ENCODE results near the gene EHD1.

Gene EHD1

DNA sequence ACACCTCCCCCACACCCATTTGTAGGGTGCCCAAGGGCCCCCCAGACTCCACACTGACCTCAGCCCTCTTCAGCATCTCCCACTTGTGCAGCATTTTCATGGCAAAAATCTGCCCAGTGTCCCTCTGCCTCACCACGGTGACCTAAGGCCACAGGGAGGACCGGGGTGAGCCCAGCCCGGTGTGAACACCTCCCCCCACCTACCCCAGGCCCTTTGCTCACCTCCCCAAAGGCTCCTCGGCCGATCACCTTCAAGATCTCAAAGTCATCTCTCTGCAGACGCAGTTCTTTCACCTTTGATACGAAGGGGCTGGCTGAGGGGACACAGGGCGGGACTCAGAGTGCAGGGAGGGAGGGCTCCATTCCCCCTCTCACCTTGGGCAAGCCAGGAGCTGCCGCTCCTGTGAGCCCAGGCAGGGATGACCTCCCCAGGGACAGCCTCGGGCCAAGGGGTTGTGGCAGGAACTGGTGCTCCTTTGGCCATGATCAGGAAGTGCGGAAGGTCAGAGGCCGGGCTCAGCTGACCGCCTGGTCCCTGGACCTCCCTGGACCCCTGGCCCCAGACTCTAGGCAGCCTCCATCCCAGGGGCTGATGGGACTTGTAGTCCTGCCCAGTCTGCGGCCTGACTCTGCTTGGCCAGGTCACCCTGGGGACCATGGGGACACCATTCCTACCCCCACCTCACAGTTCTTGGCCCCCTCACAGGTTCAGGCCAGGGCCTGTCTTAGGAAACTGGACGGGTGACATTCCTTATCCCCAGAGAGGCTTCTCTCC is 36.6 kb downstream of the EHD1 start:
- no peak for DNase-seq

DNA sequence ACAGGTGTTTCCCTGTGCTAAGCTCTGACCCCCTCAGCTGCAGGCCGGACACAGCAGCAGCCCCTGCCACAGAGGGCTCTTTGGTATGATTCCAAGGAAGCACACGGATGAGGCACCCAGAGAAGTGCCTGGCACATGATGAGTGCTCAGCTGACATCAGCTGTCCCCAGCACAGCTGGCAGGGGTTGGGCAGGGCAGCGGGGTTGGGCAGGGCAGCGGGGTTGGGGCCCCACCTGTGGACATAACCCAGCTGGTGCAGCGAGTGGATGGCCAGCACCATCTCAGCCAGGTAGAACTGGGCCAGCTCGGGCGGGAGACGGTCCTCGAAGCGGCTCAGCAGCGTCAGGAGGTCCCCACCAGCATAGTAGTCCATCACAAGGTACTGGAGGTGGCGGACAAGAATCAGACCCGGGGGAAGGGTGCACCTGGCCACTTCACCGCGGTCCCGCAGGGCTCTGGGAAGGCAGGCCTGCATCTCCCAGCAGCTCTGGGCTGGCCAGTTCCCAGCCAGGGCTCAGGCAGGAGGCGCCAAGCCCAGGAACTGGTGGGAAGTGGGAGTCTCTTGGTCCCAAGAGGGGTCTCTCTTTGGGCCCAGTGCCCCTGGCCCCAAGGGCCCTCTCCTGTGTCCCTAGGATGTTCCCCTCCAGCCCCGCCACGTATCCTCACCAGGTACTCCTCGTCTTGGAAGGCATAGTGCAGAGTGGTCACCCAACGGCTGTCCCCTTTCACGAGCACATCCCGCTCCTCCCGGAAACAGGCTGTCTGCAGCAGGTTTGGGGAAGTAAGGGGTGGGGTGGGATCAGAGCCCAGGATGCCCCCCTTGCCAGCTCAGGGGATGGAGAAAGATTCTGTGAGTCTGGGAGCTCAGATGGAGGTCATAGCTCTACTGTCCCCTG is 38.3 kb downstream of the EHD1 start:
- DNase-seq, result no peak

DNA sequence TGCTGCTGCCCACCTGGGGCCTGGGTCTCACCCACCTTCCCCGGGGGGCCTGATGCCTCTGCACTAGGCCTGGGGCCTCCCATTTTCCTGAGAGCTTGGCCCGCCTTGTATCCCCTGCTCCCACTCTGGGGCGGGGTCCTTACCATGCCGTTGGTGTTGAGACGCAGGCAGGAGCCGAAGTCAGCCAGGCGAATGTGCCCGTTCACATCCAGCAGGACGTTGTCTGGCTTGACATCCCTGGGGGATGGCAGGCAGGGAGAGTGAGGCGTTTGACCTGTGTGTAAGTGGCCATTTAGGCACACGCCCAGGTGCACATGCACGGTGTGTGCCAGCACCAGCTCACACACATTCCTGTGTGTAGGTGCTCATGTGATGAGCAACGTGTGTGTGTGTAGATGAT is 39.1 kb downstream of the EHD1 start:
- no peak for DNase-seq

DNA sequence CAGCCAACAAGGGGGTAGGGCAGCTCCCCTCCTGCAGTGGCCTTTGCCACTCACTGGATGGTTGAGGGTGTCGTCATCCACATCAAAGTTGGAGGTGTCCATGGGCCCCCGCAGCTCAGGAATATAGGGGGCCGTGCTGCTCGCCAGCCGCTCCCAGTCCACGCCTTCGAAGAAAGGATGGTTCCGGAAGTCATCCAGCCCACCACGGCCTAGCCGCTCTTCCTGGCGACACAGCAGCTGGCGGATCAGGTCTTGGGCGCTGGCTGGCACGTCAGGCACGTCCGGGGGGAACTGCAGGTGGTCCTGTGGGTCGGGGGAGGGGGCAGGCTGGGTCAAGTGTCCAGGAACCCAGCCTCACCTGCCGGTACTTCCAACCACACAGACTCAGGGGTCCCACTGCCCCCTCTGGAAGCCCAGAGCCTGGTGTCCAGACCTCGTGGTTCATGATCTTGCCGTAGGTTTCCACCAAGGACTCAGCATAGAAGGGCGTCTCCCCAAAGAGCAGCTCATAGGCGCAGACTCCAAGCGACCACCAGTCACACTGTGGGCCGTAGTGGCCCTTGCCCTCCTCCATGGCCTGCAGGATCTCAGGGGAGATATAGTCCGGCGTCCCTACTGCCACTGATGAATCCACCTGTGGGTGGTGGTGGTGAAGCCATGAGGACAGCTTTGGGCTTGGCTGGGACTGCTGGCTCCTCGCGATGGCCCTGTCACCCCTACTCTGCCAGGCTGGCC is 39.7 kb downstream of the EHD1 start:
- DNase-seq, result no peak

DNA sequence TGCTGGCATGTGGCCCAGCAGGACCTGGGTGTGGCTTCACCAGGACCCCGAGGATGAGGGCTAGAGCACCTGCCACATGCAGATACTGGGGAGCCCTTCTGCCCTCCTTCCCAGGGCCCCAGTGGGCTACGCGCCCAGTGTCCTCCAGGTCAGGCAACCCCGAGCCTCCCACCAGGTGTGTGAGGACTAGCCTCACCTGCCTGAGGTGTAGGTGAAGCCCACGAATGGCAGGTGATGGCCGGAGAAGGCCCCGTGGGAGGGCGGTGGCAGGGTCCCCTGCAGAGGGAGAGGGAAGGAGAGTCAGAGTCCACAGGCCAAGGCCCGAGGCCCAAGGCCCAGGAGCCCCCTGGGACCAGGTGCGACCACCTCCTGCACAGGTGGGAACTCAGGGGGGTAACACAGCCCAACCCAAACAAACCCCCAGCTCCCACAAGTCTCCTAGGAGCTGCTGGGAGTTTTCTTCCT is 40.5 kb downstream of the EHD1 start:
- no peak for DNase-seq

DNA sequence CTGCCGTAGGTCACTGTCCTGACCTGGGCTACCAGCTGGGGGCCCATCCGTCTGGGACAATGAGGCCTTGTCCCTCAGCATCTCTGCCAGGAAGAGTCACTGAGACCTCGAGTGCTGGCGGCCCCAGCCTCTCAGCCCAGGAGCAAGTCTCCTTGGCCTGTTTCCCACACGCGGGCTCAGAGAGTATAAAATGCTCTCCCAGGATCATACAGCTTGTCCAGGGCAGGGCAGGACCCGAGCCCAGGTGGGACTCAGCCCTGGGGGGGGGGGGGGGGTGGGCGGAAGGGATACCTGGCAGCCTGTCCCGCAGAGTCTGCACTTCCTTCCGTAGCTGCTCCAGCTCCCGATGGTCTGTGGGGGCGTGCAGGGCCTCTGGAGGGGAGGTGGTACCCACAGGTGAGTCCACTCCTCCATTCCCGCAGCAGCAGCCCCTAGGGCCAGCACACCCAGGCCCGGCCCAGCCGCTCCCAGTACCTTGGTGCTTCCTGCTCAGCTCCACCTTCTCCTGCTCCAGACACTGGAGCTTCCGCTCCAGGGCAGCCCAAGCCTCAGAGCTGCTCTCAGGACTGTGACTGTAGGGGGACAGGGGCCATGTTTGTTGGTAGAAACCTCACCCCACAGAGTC is 41.9 kb downstream of the EHD1 start:
- DNase-seq, result no peak

DNA sequence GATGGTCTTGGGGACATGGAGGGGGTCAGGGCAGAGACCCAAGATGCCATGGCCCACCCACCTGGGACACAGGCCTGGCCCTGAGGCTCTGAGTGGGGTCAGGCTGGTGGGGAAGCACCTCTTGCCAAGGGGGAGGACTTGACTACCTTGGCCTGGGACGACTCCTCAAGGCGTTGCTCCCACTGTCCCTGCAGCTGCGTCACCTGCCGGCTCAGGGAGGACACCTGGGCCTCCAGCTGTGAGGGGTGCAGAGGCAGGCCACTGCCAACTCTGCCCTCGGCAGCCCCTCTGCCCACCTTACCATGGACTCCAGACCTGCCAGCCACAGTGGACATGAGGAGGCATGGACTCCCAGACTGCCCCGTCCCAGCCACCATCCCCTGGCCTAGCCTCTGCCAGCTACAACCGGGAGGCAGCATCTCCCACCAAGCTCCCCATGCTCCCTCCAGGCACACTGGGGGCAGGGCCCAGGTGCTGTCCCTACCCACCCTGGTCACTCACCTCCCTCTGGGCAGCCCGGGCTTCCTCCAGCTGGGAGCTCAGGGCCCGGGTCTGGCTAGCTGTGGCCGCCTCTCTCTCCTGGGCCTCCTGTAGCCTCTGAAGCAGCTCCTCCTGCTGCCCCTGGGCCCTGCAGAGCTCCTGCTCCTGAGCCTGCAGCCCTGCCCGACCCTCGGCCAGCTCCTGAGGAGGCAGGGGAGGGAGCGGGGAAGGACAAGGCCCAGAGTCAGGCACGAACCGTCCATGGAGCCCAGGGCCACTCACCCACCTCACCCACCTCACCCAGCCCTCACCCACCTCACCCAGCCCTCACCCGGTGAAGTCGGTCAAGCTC is 42.6 kb downstream of the EHD1 start:
- DNase-seq, result no peak

DNA sequence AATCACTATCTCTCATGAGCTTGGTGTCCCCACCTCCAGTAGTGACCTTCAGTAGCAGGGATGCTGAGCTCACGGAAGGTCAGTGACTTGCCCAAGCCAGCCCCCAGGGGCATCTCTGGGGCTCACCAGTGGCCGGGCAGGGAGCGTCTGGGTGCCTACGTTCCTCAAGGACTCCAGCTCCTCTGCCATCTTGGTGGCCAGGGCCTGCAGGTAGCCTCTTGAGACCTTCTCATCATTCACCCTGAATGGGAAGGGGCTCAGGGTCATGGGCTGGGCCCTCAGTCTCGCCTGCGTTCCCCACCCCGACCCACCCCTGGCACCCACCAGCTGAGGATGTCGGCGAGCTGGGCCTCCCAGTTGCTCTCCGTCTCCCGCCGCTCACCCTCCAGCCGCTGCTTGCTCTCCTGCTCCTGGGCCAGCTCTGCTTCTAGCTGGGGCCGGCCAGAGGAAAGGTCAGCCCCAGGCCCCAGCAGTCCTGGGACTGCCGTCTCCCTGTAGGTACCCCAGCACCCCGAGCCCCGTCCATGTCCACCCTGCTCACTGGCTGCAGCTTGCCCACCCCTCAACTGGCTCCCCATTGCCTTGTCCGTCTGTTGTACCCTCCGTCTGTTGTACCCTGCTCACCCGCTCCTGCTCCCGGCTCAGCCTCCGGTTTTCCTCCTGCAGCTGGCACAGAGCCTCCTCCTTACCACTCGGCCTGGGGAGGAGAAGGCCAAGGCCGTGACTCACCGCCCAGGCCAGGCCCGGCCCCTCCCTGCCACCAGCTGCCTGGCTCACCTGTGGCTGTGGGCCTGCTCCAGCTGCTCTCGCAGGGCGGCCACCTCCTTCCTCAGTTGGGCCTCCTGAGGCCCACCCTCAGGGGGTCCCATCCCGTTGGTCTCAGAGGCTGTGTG is 43.5 kb downstream of the EHD1 start:
- DNase-seq, result no peak

DNA sequence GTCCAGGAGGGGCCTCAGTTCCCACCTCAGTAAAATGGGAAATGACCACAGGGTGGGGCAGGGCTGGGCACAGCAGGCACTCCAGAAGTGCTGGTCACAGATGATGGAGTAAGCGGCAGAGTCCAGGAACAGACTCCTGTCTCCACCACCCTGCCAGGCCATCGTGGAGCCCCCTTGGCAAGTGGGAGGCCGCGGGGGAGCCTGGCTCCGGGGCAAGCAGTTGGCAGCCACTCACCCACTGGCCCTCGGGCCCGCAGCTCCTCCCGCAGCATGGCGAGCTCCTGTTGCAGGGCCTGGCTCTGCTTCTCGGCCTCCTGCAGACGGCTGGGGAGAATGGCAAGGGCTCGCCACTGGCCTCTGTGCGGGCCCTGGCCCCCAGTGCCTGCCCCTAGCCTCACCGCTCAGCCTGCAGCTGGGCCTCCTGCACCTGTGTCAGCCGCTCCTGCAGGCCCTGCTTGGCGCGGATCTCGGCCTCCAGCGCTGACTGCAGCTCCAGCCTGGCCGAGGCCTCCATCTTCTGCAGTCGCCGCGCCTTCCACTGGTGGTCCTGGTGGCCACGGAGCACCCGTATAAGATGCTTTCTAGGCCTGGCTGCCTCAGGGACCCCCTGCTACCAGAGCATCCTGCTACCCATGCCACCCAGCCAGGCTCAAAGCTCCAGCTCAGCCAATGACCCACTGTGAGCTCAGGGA is 44.2 kb downstream of the EHD1 start:
- no peak for DNase-seq

DNA sequence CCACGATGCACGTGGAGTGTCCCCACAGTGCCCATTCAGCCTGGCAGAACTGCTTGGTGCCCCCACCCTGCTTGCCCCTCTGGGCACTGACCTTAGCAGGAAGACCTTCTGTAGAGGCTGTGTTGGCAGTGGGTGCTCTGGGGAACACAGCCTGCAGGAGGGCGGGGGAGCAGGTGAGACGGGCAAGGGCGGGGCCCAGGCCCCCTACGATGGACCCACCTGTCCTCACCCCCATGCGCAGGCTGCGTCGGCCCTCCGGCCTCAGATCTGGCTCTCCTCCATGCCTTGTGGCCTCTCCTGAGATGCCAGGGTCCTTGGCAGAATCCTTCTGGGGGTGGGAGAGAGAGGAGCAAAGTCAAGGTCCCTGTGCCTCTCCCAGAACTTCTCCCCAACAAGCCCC is 44.9 kb downstream of the EHD1 start:
- DNase-seq, result no peak

DNA sequence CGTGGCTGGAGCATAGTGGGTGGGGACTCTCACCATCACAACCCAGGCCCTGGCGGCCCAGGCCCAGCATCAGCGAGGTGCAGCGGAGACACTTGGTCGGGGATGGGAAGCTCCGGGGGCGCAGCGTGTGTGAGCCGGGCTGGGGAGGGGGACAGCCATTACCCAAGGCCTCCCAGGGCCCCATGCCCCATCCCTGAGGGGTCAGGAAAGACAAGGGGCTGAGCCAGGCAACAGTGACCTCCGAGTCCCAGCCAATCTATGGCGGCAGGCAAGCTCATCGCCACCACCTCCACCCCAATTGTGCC is 45.3 kb downstream of the EHD1 start:
- no peak for DNase-seq

DNA sequence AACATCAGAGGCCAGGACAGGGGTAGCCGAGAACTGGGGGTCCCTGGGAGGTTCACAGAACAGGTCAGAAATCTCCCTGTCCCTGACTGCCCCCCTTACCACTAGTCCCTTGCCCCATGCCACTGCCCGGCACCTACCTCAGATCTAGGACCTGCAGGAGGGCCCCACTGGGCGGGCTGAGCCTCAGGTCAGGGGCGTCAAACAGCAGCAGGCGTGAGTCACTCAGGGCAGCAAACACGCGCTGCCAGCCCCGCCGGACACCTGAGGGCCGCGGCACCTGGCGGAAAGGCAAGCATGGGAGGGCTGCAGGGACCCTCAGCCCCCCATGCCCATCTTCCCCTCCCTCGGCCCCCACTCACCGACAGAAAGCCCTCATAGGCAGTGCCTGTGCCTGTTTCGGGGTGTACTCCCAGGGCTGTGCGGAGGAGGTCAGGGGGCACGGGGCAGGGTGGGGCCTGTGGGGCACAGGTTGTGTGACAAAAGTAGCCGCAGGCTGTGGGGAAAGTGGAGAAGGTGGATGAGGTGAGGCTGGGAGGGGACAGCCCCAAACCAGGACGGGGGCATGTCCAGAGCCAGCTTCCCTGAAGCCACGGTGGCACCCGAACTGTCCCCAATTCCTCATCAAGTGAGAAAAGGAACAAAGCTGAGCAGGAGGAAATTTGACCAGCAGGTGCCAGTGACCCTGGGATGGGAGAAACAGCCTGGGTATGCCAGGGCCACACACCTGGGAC is 45.8 kb downstream of the EHD1 start:
- no peak for DNase-seq

DNA sequence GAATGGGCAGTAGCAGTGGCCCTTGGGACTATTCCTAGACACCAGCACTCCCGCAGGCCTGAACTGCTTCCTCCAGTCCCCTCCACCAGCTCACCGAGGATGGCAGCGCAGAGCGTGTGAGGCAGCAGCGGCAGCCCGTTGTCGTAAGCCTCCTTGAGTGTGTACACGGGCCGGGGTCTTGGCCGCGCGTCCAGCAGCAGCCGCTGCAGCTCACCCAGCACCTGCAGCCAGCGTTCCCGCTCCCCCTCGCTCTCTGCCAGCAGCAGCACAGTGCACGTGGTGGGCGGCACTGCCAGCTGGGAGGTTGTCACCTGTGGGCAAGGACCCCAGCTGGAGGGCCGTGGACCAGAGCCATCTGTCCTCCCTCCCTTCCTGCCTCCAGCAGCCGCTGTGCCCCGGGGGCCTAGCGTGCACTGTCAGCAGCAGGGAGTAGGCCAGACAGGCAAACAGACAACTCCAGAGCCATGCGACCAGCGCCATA is 47.0 kb downstream of the EHD1 start:
- DNase-seq, result no peak

DNA sequence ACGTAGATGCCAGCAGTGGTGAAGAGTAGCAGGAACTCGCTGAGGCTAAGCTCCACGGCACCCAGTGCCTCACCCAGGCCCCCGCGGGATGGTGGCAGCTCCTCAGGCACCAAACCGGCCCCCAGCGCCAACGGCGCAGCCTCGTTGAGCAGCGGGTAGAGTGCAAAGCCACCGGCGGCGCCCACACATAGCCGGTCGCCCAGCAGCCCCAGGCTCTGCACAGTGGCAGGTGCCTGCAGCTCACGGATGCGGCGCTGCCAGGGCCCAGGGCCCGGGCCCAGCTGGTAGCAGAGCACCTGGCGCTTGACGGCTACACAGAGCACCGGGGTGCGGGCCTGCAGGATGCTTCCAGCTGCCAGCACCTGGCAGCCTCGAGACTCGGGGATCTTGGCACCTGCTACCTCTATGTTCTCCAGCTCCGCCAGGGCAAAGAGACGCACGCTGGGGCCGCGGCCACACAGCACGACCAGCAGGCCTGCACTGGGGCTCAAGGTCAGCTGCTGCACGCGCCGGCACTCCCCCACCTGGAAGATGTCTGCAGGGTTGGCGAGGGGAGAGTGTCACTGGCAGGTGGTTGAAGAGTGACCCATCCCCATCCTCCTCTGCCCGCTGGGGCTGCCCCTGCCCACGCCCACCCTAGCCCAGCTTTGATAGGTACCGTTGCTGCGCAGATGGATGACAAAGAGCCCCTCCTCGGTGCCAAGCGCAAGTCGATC is 48.7 kb downstream of the EHD1 start:
- DNase-seq, result no peak

DNA sequence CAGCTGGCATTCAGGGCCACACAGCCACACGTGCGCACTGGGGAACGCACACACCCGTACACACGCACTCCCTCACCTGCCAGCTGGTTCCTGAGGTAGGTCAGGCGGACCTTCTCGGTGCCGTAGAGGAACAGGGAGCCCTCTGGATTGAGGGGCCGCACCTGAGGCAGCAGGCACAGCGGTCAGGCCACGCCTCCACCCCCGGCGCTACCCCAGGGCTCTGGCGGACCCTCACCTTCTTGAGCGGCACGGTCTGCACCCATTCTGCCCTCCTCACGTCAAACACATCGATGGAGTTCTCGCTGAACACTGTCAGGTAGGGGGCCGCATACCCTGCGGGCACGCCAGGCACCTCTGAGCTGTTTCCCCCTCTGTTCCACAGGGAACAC is 51.0 kb downstream of the EHD1 start:
- DNase-seq, result no peak

DNA sequence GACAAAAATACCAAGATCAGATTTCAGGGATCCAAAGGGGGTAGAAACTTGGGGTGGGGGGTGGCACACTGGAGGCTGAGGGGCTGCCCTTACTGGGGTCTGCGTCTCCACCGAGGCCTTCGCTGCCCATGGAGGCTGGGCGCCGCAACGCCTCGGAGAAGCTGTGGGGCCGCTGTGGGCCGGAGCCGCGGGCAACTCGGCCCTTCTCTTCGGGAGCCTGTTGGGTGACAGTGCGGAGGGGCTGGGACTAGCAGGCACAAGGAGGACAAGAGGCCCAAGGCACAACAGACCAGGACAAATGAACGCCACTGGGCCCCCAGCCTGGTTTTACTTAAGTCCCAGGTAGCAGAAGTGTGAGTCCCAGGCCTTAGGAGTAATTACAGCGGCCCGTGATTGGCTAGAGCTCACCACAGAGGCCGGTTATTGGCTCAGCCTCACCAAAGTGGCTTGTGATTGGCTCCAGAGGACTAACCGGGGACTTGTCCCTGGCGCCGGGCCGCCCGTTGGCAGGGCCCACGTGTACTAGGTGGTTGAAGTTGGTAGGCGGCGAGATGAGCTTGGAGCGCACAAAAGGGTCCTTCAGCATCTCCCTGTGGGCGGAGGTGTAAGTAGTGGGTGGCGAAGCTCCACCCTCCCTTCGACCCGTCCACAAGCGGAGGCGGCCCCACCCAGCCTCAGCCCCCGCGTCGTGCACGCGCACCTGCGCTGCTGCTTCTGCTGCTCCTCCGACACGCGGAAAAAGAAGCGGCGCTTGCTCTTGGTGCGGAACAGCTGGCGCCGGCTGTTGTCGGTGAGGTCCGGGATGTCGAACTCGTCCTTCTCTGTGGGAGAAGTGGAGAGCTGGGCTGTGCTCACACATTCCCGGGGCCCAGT is 51.6 kb downstream of the EHD1 start:
- DNase-seq, result no peak

DNA sequence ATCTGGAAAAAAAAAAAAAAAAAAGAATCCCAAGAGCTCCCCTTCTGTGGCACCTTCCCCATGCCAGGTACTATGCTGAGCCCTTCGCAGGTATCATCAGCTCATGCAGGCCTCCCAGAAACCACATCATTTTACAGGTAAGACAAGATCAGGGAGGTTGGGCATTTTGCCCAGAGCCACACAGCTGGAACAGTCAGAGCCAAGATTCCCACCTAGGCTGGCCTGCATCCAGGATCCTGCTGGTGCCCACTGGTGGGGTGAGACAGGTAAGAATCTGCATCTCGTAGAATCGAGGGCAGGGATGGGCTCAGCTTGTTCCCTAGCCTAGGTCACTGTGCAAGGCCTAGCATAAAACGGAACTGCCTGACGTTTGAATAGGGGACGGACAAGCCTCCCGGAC is 52.4 kb downstream of the EHD1 start:
- DNase-seq, result no peak

DNA sequence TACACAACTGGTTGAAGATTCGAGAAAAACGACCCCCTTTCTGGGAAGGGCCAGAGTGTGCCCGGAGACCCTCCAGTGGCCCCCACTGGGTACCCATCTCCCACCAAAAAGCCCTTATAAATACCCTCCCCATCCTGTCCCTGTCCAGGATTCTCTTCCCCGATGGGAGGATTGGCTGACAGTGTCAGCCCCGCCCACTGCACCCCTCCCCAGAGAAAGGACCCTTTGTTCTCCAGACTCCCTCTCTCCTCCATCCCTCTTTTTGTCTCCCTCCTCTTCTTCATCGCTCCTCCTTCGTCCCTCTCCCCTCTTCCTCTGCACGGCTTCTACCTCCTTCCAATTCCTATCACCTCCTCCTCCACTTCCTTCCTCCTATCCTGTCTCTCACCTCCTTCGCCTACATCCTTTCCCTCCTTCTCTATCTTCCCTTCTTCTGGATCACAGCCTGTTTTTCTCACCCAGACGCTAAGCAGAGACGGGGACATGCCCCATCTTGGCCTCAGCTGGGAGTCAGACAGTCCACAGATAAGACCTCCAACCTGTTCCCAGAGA is 54.8 kb downstream of the EHD1 start:
- no peak for DNase-seq
